Putamen (tissue), 1 donor: ENCODE data around the gene MSX2.

Source experiments
- DNase-seq: peaks from one replicate; pipeline ENCODE4 v3.0.0-alpha.2; 2016; ENCODE audit warnings: low spot score

MSX2 gene

DNA sequence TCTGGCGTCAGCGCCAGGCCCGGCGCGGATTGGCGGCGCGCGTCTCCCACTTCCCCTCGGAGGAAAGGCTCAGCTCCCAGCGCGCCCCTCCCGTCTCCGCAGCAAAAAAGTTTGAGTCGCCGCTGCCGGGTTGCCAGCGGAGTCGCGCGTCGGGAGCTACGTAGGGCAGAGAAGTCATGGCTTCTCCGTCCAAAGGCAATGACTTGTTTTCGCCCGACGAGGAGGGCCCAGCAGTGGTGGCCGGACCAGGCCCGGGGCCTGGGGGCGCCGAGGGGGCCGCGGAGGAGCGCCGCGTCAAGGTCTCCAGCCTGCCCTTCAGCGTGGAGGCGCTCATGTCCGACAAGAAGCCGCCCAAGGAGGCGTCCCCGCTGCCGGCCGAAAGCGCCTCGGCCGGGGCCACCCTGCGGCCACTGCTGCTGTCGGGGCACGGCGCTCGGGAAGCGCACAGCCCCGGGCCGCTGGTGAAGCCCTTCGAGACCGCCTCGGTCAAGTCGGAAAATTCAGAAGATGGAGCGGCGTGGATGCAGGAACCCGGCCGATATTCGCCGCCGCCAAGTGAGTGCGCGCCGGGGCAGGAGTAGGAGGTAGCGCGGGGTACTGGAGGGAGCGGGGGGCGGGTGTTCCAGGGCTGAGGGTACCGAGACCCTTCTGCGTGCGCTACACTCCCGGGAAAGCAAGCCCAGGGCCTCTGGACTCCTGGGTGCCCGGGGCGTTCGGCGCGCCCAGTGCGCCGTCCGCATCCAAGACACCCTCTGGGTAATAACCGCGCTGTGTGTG lies at the start of gene MSX2:
Gene MSX2 (plus strand): TSS at position 99 of the 777 bp plus-strand sequence. CDS start 78 bp downstream, at position 177.
- DNase-seq, result peak; percentile 46

DNA sequence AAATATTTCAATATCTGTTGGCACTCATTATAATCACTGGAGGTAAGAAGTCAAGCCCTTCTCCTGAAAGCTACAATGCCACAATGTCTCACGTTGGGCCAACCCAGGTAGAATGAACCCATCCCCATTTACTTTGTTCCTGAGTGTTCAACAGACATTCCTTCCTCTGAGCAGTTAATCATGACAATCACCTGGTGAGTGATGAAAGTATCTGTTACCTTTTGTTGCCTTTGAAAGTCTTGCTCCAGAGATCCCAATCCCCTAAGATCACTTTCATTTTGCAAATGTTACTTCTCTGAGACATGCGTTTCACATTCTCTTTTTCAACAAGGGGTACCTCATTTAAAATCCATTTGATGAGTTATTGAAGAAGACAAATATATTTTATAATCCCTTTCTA lies 49.3 kb upstream of the MSX2 start:
- DNase-seq, result no peak

GRCh38 chr5:174675916-174676315 lies 48.5 kb upstream of the MSX2 start:
- no peak for DNase-seq

DNA sequence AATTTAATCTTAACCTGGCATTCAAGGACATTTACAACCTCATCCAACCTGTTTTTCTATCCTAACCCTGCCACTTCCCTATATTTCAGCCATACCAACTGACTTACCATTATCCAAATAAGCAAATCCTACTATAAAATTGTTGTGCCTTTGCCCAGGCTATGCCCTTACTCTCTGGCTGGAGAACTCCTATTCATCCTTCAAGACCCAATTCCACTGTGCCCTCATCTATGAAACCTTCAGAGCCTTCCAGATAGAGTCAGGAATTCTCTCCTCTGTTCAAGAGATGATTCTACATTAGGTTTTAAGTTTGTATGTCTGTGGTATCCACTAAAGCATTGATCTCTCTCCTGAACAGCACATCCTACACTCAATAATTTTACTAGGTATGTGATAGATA lies 46.3 kb upstream of the MSX2 start:
- no peak for DNase-seq

DNA sequence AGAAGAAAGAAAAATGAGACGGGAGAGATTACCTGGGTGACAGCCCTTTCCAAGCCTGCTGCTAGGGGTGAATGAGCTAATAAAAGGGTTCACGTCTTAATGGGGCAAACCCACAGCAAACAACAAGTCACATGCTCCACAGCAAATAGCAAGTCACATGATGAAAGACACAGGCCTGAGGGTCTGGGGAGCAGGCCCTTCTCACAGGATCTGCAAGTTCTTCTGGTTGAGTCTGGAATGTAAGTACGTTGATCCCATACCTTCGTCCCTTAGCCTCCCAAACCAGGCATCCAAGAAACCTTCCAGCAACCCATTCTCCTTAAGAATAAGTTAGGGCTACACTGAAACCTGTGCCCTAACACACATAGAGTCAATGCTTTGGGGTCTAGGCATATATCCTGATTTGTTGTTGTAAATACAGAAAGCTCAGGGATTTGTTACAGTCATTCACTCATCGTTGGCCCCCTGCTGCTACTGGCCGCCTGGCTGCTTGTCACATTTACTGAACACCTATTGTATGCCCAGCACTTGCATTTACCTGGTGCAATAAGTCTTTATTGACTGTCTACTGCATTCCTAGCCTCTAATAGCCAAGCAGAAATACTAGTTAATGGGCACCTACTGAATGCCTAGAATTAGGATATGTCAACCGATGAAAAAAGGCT lies 43.3 kb upstream of the MSX2 start:
- DNase-seq, result no peak

DNA sequence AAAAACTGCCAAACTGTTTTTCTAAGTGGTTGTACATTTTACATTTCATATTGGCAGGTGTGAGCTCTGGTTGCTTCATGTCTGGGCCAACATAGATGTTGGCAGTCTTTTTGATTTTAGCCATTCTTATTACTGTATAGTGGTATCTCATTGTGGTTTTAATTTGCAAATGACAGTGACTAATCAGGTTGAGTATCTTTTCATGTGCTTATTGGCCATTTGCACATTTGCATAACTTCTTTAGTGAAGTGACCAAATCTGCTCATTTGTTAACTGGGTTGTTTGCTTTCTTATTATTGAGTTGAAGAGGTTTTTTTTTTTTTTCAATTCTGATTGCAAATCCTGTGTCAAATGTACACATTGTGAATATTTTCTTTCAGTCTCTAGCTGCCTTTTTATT lies 36.9 kb upstream of the MSX2 start:
- DNase-seq, result no peak

DNA sequence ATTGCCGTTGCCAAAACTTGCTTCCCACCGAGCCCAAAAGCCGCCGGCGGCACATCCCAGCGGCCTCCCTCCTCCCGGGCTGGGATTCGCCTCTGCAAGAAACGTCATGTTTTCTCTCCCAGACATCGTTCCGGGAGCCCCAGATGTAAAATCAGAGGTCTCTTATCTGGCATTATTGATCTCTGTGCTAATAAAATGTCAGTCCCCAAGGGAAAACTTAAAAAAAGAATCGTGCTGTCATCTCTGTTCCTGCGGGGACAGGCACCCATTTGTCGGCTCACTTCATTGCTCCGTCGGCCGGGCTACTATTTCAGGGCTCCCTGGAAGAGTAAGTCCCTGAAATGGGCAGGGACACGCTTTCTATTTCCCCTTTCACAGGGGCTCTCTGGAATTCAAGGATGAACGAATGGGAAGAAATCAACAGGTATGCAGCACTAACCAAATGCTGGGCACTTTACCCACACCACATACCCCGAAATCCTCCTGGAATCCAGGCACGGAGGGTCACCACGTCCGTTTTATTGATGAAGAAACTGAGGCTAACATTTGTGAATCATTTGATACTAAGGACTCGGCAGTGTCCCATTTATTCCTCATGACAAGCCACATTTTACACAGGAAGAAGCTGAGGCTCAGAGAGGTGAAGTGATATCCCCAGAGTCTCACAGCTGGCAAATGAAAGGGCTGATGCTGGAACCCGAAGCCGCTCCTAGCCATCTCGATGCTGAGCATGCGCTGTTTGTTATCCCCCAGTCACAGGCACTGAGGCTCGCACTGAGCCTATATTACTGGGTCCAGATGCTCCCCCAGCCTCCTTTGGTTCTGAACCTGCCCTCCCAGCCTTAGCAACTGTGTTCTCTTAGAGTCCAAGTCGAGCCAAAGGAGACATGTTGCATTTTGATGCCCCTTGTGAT lies 35.7 kb upstream of the MSX2 start:
- DNase-seq, result no peak

- no peak for DNase-seq
Measured at GRCh38 chr5:174690271-174690670, 34.1 kb upstream of the MSX2 start.

DNA sequence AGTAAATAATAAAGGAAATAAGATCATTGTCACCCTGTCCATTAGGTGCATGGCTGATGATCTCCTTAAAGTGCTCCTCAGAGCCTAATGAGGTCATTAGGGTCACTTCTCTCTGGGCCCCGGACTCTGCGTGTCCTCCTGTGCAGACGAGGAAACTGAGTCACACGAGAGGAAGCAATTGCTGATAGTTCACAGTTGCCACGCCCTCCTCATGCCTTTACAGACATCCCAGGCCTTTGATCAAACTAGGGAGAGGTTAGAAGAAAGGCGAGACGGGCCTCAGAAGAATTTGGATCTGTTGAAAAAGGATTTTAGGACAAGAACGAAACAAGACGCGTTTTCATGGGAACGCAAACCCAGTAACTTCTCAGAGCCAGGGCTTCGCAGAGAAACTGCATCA lies 32.0 kb upstream of the MSX2 start:
- no peak for DNase-seq

DNA sequence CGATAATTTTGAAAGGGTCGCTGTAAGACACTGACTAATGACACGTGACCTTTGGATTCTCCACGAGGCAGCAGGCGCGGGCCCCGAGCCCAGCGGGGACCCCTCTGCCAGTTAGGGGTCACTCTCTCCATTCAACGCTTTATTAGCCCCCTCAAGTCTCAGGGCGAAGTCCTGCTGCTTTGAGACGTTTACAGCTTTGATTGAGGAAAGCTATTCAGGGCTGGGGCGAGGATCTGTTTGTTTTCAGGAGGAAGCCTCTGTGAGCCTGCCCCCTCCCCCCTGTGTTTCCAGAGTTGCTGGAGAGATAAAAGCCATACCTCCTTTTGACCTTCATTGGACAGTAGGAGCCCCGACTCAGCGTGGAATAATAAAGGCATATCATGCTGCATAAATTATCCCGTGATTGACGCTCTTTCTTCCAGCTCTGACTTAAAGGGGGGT lies 31.4 kb upstream of the MSX2 start:
- DNase-seq, result no peak

DNA sequence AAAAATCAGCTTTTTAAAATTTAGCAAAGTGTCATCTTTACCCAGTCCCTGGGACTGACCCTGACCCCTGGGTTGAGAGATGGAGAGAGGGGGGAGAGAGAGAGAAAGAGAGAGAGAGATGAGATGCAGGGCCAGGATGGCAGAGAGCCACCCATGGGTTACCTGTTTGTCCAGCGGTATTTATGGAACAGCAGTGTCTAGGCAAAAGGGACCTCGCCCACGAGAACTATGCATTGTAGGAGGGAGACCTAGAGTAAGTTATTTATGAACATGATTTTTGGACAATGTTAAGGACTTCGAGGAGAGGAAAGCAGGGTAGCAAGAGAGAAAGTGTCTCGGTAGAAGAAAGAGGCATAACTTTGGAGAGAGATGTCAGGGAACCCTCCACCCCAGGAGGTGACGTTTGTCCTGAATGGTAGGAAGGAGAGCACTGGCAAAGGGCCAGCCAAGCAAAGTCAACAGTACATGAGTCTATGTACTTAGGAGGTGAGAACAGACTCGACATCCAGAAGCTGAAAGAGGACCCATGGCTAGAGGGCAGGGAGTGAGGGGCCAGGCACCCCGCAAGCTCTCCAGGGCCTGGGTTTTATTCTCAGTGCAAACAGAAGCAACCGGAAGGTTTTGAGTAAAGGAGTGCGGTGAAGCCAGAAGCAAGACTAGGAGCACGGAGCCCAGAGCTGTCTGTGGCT lies 30.5 kb upstream of the MSX2 start:
- no peak for DNase-seq

- no peak for DNase-seq
Measured at GRCh38 chr5:174694611-174695010, 29.8 kb upstream of the MSX2 start.

GRCh38 chr5:174698156-174698555 lies 26.2 kb upstream of the MSX2 start:
- no peak for DNase-seq

DNA sequence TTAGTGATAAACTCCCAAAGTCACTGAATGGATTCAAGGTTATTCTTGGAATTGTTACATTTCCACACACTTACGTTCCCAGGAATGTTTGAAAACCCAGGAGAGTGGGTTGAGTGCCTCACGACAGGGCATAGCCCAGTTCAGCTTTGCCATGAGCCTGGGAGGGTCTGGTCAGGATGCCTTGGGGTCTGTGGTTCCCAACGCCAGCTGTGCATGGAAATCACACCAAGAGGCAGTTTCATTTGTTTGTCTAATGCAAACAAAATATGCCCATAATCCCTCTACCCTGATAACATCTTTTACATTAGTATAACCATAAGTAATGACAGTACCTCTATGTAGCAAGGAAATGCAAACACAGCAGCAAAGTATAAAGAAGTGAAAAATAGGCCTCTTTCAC lies 25.3 kb upstream of the MSX2 start:
- no peak for DNase-seq

GRCh38 chr5:174706997-174707572 lies 17.3 kb upstream of the MSX2 start:
- DNase-seq, result no peak

DNA sequence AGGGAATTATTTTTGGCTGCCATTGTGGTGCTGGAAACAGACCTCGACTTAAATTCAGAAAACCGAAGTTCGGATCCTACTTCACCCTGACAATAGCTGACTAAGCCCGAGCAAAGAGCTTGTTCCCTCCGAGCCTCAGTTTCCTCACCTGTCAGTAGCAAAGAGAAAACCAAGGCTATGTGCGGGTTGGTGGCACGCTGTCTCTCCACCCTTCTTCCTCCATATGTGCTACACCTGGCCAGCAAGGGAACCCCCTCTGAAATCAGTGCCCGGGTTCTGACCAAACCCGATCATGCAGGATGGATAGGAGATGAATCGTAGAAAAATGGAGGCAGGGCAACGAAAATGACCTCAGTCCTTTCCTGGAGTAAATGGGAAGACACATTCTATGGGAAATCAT lies 16.7 kb upstream of the MSX2 start:
- no peak for DNase-seq

DNA sequence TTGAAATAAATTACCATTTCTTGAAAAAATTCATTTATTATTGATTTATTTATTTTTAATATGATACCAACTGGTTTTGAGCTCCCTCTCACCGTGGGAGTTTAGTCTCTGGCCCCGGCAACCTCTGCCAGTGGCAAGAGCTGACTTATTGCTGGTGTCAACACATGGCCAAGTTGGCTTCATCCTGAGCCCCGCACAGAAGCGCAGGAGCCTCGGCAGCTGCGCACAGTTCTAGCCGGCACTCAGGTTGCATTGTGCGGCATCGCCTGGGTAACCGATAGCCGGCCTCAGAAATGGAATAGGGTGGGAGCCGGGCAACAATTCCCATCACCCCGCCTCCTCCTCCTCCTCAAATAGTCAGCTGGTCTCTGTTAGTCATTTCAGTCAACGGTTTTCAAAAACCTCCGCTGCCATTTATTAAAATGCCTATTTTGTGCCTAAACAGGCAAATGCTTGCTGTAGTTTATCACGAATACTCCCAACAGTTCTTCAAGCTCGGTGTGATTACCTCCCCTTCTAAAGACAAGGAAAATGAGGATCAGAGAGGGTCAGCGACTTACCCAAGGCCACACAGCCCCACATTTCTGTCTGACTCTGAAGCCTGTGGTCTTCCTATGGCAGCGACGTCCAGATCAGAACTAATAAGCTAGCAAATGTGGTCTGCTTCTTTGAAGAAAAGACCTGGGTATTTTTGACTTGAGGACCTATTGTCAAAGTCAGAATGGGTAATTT lies 15.7 kb upstream of the MSX2 start:
- DNase-seq, result no peak

- DNase-seq, result no peak
Measured at GRCh38 chr5:174714751-174715150, 9.6 kb upstream of the MSX2 start.

- no peak for DNase-seq
Measured at GRCh38 chr5:174715804-174716203, 8.6 kb upstream of the MSX2 start.

DNA sequence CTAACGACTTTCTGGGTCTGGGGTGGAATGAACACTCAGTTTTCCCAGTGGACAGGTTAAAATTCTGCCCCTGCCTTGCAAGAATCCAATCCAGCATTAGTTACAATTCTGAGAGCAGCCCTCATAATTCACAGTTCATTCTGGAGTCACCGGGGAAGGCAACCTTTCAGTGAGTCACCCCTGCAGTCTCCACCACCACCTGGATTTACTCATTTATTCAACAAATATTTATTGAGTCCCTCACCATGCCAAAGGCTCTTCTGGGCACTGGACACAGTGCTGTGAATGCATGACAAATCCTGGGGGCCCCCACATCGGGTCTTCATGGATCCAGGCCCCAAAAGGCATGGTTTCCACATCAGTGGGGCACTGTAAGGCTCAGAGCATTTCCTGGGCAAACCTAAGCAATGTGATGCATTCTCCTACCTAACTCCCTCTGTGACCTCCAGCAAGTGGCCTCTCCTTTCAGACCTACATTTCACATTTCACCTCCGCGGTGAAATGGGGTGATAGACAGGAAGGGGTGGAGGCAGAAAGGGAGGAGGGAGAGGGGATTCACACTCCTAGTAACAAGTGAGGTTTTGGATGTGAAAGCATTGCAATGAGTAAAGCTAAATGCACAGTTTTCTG lies 6.4 kb upstream of the MSX2 start:
- no peak for DNase-seq
